ENCODE results near the gene SCMH1.
"Not testable (repeated sequence)": the region's sequence is repeated elsewhere in the genome, so short reads cannot be mapped to it uniquely, and the experiment has no call there.

The SCMH1 gene

DNA sequence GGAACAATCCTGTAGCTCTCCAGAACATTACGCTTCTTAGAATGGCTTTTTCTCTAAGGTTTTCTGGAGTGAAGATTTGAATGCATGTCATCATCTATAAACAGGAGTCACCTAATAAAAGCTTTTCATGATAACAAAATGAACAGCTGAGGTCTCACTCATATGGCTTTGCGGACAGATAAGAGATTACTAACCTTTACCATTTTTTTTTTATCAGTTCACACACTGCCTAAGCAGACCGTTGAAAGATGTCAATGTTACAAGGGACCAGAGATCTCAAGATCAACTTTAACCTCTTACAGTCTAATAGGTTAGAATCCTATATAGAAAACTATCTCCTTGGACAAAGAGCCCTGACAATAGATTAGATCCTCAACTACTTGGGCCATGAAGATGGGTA lies 41.4 kb downstream of the SCMH1 start:
- no peak for DNase-seq

DNA sequence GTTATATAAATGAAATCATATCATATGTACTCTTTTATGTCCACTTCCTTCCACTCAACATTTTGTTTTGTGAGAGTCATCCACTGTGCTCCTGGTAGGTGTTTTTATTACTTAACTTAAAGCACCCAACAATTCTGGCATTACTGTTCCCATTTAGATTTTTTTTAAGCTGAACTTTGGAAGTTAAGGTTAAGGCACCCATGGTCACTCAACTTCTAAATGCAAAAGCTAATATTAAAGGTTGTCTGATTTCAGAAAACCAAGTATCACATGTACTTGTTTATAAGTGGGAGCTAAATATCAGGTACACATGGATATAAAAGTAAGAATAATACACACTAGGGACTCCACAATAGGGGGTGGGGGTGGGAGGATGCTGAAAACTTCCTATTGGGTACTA lies 42.7 kb downstream of the SCMH1 start:
- no peak for DNase-seq

DNA sequence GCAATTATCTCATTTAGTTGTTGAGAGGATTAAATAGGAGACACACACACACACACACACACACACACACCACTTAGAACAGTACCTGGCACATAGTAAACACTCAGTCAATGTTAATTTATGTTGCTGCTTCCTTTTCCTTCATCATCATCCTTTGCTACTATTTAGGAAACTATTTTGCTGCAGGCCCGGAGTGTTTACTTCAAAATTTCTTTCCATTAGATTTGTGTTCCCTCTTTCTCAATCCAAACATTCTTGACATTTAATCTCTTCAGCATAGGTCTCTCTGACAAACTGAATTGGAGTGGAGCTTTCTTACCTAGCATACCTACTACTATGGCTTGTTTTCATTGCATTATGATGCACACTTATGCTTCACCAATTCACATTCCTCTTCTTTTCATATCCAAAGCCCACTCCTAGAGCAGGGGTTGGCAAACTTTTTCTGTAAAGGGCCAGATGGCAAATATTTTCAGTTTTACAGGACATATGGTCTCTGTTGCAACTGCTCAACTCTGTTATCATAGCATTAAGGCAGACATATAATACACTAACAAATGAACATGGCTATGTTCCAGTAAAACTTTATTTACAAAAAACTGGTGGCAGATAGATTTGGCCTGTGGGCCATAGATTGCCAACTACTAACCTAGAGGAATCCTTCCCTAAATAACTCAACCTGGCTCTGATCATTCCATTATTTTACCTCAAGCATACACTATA lies 49.5 kb downstream of the SCMH1 start:
- peak; percentile 81 for DNase-seq

DNA sequence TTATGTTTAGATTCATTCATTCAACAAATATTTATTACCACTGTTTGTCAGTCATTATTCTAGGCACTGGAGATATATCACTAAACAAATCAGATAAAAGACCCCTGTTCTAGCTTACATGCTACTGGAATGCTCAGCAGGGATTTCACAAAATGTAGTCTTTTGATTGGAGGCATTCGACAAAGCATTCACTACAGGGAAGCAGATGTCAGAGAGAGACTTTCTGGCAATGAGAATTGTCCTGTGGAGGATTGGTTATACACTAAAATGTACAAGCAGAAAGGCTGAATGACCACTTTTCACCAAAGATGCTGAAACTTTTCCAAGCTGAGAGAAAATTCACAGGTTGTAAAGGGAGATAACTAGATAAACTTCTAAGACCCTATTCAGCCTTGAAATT lies 57.7 kb downstream of the SCMH1 start:
- DNase-seq = no peak

DNA sequence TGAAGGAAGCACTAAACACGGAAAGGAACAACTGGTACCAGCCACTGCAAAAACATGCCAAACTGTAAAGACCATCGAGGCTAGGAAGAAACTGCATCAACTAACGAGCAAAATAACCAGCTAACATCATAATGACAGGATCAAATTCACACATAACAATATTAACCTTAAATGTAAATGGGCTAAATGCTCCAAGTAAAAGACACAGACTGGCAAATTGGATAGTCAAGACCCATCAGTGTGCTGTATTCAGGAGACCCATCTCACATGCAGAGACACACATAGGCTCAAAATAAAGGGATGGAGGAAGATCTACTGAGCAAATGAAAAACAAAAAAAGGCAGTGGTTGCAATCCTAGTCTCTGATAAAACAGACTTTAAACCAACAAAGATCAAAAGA lies 63.9 kb downstream of the SCMH1 start:
- not testable (repeated sequence) for DNase-seq

DNA sequence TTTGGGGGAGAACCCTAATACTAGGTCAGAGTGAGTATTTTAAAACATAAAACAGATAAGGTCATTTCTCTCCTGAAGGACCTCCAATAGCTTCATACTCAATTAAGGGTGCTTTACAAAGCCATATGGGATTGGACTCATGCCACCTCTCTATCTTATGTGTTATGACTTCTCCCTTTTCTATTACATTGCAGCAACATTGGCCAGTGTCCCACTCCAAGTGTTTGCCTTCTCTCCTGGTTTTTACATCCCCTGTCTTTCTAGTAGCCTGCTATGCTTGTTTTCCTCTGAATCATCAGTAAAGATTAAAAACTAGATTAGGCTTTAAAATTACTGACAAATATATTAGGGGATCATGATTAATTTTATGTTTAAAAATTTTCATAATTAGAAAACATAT lies 66.6 kb downstream of the SCMH1 start:
- no peak for DNase-seq

DNA sequence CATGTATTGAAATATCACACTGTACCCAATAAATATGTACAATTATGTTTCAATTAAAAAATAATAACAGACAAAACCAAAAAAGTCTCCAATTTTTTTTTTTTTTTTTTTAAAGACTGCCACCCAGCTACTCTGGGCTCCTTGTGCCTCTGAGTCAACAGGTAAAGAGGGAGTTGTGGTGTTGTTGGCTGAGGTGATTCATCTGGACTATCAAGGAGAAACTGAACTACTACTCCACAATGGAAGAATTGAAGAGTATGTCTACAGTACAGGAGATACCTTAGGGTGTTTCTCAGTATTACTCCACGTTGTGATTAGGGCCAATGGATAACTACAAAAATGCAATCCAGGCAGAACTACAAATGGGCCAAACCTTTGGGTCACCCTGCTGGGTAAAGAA lies 67.9 kb downstream of the SCMH1 start:
- DNase-seq = no peak

DNA sequence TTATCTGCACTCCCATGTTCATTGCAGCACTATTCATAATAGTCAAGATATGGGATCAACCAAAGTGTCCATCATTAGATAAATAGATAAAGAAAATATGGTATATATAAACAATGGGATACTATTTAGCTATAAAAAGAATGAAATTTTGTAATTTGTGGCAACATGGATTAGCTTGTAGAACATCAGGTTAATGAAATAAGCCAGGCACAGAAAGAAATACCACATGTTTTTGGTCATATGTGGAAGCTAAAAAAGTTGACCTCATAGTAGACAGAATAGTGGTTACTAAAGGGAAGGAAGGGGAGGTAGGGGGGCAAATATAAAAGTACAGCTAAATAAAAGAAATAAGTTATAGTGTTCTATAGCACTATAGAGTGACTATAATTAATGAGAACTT lies 68.5 kb downstream of the SCMH1 start:
- no peak for DNase-seq

DNA sequence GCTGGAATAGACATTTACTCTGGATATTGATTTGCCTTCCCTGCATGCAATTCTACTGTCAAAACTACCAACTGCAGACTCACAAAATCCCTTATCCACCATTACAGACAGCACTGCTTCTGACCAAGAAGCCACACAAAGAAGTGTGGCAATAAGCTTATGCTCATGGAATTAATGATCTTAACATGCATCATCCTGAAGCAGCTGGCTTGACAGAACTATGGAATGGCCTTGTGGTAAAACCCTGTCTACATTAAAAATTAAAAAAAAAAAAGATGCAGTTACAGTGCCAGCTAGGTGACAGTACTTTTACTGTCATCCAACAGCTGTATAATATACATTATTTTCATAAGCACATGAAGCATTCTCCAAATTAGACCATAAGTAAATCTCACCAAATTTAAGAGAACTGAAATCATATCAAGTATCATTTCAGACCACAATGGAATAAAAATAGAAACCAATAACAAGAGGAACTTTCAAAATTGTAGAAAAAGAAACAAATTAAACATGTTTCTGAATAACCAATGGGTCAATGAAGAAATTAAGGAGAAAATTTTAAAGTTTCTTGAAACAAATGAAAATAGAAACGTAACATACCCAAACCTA lies 70.7 kb downstream of the SCMH1 start:
- no peak for DNase-seq

DNA sequence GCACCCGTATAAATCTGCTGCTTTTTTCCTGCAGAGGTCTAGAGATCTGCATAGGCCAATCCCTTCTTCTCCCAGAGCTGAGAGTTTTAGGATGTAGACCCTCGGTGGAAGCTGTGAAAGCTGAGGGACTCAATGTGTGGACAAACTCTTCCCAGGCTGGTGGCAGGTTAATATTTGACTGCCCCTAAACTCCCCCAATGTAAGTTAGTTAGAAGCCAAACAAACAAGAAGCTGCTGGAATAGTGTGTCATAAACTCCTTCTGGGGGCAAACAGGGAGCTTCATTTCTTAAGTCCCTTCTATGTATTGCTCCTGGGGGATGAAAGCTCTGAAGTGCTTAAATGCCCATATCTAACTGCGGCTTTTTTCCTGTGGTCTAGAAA lies 72.3 kb downstream of the SCMH1 start:
- no peak for DNase-seq

DNA sequence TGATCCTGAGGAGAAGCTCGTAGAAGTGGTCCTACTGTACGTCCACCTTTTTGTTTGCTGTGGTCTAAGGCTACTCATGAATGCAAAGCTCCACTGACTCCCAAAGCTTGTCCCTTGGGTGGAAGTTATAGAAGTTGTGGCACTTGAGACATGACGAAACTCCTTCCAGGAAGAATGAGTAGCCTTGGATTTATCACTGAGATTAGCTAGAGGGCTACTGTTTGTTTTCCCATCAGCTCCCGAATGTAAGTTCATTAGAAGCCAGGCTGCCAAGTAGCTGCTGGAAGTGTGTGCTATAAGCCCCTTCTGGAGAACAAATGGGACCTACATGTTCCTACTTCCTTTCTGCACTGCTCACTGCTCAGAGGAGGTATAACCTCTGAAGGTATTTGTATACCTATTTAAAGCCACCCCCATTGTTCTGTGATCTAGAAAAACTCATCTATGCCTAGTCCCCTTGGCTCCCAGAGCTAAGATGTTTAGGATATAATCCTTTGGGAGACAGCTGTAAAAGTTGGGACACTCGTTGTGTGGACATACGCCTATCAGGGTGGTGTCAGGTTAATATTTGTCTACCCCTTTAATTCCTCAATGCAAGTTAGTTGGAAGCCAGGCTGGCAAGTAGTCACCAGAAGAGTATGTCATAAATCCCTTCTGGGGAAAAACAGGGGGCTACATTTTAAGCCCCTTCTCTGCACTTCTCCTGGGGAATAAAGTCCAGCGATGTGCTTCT lies 72.9 kb downstream of the SCMH1 start:
- DNase-seq = no peak

DNA sequence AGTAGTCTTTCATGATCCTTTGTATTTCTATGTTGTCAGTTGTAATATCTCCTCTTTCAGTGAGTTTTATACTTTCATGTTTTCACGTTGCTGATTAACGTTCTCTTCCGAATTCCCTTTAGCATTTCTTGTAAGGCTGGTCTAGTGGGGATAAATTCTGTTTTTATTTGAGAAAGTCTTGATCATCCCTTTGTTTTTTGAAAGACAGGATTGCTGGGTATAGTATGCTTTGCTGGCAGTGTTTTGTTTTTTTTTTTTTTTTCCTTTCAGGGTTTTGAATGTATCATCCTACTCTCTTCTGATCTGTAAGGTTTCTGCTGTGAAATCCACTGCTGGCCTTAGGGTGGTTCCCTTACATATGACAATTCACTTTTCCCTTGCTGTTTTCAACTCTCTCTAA lies 74.4 kb downstream of the SCMH1 start:
- DNase-seq = no peak

DNA sequence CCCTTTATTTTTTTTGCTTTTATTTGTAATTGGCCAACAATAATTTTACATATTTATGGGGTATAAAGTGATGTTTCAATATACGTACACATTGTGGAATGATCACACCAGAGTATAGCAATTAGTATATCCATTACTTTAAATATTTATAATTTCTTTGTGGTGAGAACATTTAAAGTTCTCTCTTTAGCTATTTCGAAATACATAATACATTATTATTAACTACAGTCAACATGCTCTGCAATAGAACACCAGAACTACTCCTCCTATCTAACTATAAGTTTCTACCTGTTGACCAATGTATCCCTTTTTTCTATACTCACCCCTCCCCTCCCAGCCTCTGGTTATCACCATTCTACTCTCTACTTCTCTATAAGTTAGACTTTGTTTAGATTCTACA lies 77.4 kb downstream of the SCMH1 start:
- no peak for DNase-seq

DNA sequence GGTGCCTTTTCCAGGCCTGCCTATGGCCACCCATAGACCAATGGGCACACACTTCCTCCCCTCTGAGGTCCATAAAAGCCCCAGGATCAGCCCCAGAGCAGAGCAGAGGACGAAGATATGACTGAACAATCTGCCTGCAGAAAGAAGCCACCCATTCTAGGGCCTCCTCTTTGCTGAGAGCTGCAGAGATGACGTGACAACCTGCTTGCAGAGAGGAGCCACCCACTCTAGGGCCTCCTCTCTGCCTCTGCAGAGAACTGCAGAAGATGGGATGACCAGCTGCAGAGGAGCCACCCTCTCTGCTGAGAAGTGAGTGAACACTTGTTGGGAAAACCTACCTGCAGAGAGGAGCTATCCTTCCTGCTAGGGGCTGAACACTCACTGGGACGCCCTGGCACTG lies 79.7 kb downstream of the SCMH1 start:
- no peak for DNase-seq

DNA sequence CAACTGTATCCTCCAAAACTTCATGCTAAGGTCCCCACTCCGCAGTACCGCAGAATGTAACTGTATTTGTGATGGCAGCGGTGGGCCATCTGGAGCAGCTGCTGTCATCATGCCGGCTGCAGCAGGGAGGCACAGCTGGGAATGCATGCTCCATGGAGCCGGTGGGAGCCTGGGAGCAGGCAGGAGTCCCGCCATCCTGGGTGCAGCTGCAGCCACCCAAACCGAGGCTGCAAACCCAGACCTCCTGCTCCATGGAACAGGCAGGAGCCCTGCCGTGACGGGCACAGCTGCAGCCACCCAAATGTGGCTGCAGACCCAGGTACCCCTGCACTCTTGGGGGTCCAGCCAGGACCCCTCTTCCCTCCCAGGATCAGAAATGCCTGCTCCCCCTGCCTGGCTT lies 80.3 kb downstream of the SCMH1 start:
- peak; percentile 52 for DNase-seq

DNA sequence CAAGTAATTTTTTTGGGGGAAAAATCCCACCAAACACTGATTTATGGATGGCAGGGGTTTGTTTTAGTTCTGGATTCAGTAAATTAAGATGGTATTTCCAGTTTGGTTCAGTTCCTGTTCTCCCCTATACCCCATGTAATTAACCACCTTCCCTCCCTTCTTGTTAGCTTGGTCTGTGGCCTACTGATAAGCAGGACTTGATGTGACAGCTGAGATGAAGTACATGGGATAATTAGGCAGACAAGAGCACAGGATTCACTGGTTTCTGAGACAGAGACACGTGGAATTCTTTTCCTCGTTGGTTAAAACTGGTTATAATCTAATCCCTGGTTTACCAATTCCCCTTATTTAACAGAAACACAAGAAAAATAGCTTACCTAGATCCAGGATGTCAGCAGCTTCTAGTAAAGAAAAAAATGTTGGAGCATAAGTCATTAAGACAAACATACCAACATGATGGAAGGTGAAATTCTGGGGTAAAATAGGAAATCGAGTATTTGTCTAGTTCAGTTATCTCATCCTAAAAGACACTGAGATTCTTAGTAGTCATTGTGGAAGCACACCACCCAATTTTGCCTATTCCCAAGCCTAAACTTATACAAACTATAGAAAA lies 81.5 kb downstream of the SCMH1 start:
- no peak for DNase-seq

DNA sequence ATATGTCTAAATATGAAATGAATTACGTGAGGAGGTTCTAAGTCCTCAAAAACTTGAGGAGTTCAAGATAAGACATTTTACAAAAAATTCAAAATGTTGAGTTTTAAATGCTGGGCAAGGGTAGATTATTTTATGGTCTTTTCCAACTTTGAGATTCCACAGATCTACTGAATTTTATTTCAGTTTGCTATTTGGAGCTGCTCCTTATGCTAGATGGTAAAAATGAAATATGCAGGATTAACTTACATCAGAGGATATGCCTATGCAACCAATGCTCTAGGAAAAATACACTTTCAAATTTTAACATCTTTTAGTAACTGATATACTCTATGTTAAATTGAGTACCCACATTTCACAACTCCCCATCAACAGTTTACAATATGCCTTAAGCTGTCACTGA lies 83.1 kb downstream of the SCMH1 start:
- DNase-seq = no peak

DNA sequence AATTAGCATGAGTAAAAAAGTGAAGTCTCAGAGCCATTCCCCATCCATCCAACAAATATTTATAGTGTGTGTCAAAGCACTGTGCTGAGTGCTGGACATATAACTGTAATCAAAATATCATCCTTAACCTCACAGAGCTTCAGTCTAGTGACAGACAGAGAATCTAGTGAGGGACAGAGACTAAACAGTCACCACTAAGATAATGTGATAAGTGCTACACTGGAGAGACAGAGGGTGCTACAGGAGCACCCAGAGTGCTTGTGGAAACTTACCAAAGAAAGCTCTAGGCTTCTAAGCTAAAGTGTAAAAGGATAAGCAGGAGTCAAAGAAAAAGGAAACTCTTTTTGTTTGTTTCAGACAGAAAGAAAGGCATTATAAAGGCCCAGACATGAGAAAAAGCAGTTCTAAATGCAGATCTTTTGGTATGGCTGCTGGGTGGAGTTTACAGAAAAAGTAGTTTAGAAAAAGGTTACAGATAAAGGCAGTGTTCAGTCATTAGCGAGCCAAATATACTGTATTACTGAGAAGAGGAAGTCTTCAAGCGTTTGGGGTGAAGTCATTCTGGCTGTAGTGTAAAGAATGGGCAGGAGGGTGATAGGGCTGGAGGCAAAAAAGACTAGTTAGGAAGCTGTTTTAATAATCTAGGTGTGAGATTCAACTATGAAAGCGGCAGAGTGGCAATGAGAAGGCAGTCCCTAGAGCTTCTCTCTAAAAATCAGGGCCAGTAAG lies 83.8 kb downstream of the SCMH1 start:
- no peak for DNase-seq

DNA sequence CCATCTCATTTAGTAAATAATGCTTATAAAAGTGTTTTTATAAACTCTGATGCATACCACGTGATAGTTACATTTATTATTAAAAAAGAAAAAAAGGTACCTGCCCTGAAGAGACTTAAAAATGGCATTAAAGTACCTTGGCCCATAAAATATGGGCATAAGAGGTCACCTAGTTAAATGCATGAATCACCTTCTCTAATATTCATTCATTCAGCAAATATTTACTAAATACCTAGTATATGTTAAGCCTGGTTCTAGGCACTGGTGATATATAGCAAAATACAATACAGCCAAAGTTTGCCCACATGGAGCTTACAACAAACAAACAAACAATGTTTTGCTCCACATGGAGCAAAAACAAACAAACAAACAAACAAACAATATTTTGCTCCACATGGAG lies 87.0 kb downstream of the SCMH1 start:
- no peak for DNase-seq

DNA sequence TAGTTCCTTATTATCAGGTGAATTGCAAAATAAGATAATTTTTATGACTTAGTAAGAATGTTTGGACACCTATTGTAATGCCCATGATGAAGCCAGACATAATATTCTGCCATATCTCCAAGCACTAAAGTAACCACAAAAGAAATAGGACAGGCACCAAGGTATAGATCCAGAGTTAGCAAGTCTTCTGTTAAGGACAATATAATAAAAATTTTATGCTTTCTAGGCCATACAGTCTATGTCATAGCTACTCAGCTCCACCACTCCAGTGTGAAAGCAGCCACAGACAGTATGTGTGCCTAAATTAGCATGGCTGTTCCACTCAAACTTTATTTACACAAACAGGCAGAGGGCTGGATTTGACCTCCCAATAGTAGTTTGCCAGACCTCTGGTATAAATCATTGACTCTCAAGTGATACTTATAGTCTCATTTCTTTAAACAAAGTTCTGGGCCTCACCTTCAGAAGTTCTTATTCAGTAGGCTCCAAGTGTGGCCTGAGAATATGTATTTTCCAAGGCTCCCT lies 88.3 kb downstream of the SCMH1 start:
- no peak for DNase-seq

DNA sequence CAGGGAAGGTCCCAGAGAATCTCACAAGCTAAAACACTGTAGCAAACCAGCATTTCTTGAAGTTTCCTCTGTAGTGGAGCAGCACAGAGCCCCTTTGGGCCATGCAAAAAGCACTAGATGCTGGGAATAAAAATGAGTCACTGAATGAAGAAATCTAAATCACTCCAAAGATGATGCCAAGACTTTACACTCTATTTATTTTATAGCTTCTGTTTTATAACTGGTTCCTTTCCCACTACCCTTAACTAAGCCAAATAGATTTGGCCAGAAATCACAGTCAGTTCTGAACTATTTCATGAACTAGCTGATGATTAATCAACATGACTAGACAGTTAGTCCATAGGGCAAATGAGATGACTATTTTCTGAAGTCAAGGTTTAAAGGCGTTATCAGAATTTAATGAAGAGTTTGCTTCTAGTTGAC lies 89.5 kb downstream of the SCMH1 start:
- no peak for DNase-seq

DNA sequence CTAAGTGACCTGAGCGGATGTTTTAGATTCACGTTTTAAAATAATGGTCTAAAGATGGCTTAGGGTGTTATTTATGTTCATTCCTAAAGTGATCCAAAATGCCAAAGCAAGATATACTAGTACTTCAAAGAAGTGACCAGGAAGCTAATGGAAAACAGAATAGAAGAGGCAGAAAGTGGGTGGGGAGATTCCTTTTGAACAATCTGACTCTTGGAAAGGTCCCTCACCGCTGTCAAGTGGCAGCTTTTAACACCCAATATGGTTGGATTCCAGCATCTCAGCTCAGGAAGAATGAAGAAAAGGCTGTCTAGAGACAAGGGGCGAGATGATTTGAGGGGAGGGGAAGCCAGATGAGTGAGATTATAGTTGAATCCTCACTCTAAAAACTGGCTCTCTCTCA lies 90.3 kb downstream of the SCMH1 start:
- DNase-seq = no peak

DNA sequence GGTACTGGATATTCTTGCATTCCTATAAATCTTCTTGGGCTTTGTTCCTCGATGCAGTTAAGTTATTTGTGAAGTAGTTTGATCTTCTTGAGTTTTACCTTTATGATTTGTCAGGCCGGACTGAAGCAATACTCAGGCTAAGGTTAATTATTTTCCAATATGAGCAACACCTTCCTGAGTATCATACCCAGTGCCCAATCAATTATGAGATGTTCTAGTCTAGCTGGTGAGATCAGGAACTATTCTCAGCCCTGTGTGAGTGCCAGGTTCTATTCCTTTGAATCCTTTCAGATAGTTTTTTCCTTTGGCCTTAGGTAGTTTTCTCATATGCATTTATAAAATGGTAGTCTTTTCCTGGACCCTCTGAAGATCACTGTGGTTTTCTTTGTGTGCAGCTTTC lies 92.5 kb downstream of the SCMH1 start:
- DNase-seq = no peak

Data from NCI-H1694 treated with DMSO at 0.1 percent for 48 hours (cell line).